Measurements from ENCODE around the gene LPIN2. TPM values are rescaled to one million over a fixed set of nuclear protein-coding genes. Genes with fewer than 3 reads are reported as not detected.
A peak's percentile ranks its signal among the peaks of the same experiment; 100 is the strongest.

LPIN2 gene
- total RNA-seq, 2 donors from 2014 or later: 101 to 106 TPM

DNA sequence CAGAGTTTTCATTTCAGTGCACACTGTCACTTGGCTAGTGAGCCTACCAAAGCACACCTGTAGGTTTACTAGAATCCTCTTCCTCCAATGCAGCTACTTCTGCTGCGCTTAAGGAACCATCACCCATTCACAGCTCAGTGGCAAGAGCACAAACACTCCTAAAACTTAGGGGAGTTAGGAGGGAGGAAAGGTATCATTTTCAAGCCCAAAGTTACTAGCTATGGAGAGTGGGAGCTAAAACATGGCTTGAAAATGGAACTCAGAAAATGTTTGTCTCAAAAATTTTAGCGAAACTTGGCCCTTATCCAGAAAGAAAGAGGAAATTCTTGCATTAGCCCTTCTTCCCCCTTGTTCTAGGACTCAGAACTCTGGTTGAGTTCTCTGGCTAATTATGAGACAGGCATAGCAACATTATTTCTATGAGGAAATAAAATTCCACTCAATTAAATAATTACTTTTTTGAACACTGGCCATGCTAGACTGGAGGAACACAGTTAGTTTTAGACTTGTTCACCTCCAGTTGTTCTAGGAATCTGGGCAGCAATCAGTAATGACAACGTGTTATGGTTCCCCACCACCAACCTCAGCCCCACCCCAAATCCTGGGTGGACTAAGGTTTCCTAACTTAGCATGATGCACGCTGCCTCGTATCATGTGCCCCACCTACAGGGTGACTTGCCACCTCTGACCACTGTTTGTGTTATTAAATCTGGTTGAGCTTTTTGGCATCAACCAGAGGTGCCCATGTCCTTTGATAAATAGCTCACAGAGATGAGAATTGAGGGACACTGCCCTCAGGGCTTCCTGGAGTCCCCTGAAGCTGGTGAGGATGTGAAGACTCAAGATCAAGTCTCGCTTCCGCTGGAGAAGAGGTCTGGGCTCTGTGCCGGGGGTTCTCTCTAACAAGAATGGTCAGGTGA lies 32.8 kb downstream of the LPIN2 start:
- H3K4me3 Mint-ChIP-seq: peak overlapping the region; percentile 76 to 90
- H3K4me1 Mint-ChIP-seq (ENCODE audit: low read depth): peaks cover 85% of the 10 kb centered on the region
- H3K27ac Mint-ChIP-seq: peak overlapping the region; percentile 89
- no peaks in the 10 kb centered on the region for H3K27me3 Mint-ChIP-seq (ENCODE audit: low read depth)
- H3K9me3 Mint-ChIP-seq: no peaks in the 10 kb centered on the region
- DNase-seq (peak in 1 of 2 donors; percentile 44), ATAC-seq (replicated peaks in 1 of 2) (peak; percentile 20 to 28)
- H3K36me3 Mint-ChIP-seq (ENCODE audit: insufficient read depth in 2 of 2): peaks cover 9 to 17% of the 10 kb centered on the region in 2 donors

- no peaks in the 10 kb centered on the region for H3K27me3 Mint-ChIP-seq (ENCODE audit: low read depth)
- no peaks in the 10 kb centered on the region for H3K9me3 Mint-ChIP-seq
- peak overlapping the region; percentile 76 to 90 for H3K4me3 Mint-ChIP-seq
- DNase-seq (no peak), ATAC-seq (replicated peaks in 1 of 2) (no peak)
- H3K36me3 Mint-ChIP-seq (ENCODE audit: insufficient read depth in 2 of 2): peaks cover 9 to 17% of the 10 kb centered on the region in 2 donors
- peaks cover 85% of the 10 kb centered on the region for H3K4me1 Mint-ChIP-seq (ENCODE audit: low read depth)
- H3K27ac Mint-ChIP-seq: peak overlapping the region; percentile 89
Measured at GRCh38 chr18:2979129-2979528, 33.8 kb downstream of the LPIN2 start.

- Mint-ChIP-seq H3K4me3 (peak overlapping the region; percentile 76 to 90), H3K27me3 (ENCODE audit: low read depth) (no peaks in the 10 kb centered on the region), H3K36me3 (ENCODE audit: insufficient read depth in 2 of 2) (peaks cover 9 to 17% of the 10 kb centered on the region in 2 donors), H3K27ac (peak overlapping the region; percentile 89), H3K9me3 (no peaks in the 10 kb centered on the region), H3K4me1 (ENCODE audit: low read depth) (peaks cover 85% of the 10 kb centered on the region)
- ATAC-seq (replicated peaks in 1 of 2): peak; percentile 29 to 33
- no peak for DNase-seq
Measured at GRCh38 chr18:2978661-2979106, 34.3 kb downstream of the LPIN2 start.

- Mint-ChIP-seq H3K9me3 (no peaks in the 10 kb centered on the region), H3K36me3 (ENCODE audit: insufficient read depth in 2 of 2) (peaks cover 9 to 17% of the 10 kb centered on the region in 2 donors), H3K27me3 (ENCODE audit: low read depth) (no peaks in the 10 kb centered on the region), H3K4me1 (ENCODE audit: low read depth) (peaks cover 85% of the 10 kb centered on the region), H3K4me3 (peak overlapping the region; percentile 76 to 90), H3K27ac (peak overlapping the region; percentile 89)
- DNase-seq (no peak), ATAC-seq (replicated peaks in 1 of 2) (peak; percentile 30 to 37)
Measured at GRCh38 chr18:2978208-2978607, 34.7 kb downstream of the LPIN2 start.

GRCh38 chr18:2976218-2977132 lies 36.5 kb downstream of the LPIN2 start:
- DNase-seq (no peak), ATAC-seq (replicated peaks in 1 of 2) (no peak)
- no peaks in the 10 kb centered on the region for H3K27me3 Mint-ChIP-seq (ENCODE audit: low read depth)
- H3K27ac Mint-ChIP-seq: peak overlapping the region; percentile 98
- no peaks in the 10 kb centered on the region for H3K9me3 Mint-ChIP-seq
- peak overlapping the region; percentile 88 to 90 for H3K4me3 Mint-ChIP-seq
- peaks cover 93% of the 10 kb centered on the region for H3K4me1 Mint-ChIP-seq (ENCODE audit: low read depth)
- peaks cover 8 to 14% of the 10 kb centered on the region in 2 donors for H3K36me3 Mint-ChIP-seq (ENCODE audit: insufficient read depth in 2 of 2)

DNA sequence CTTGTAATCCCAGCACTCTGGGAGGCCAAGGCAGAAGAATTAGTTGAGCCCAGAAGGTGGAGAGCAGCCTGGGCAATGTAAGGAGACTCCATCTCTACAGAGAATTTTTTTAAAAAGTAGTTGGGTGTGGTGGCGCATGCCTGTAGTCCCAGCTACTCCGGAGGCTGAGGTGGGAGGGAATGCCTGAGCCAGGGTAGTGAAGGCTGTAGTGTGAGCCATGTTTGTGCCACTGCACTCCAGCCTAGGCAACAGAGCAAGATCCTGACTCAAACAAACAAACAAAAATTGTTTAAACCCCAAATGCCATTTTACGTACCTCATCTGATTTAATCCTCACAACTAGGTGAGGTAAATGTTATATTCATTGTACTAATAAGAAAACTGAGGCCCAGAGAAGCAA lies 38.2 kb downstream of the LPIN2 start:
- Mint-ChIP-seq H3K36me3 (ENCODE audit: insufficient read depth in 2 of 2) (peaks cover 13 to 14% of the 10 kb centered on the region in 2 donors), H3K4me3 (peak overlapping the region; percentile 33 to 46), H3K4me1 (ENCODE audit: low read depth) (peaks cover 99% of the 10 kb centered on the region), H3K27me3 (ENCODE audit: low read depth) (no peaks in the 10 kb centered on the region), H3K27ac (peak overlapping the region; percentile 77), H3K9me3 (no peaks in the 10 kb centered on the region)
- ATAC-seq (replicated peaks in 1 of 2) (no peak), DNase-seq (no peak)

- Mint-ChIP-seq H3K27ac (peak overlapping the region; percentile 97), H3K36me3 (ENCODE audit: insufficient read depth in 2 of 2) (peaks cover 11 to 12% of the 10 kb centered on the region in 2 donors), H3K9me3 (no peaks in the 10 kb centered on the region), H3K4me3 (peak overlapping the region; percentile 85 to 92), H3K4me1 (ENCODE audit: low read depth) (peaks cover 99% of the 10 kb centered on the region), H3K27me3 (ENCODE audit: low read depth) (no peaks in the 10 kb centered on the region)
- ATAC-seq (replicated peaks in 1 of 2) (peak; percentile 80 to 81), DNase-seq (peak; percentile 78 to 81)
Measured at GRCh38 chr18:2971741-2972552, 41.0 kb downstream of the LPIN2 start.

GRCh38 chr18:2970772-2971659 lies 41.9 kb downstream of the LPIN2 start:
- peak overlapping the region; percentile 97 for H3K27ac Mint-ChIP-seq
- peak in 1 of 2 donors; percentile 49 for DNase-seq
- no peaks in the 10 kb centered on the region for H3K27me3 Mint-ChIP-seq (ENCODE audit: low read depth)
- H3K36me3 Mint-ChIP-seq (ENCODE audit: insufficient read depth in 2 of 2): peaks cover 9 to 11% of the 10 kb centered on the region in 2 donors
- H3K4me3 Mint-ChIP-seq: peak overlapping the region; percentile 85 to 92
- peak; percentile 35 to 49 for ATAC-seq (replicated peaks in 1 of 2)
- no peaks in the 10 kb centered on the region for H3K9me3 Mint-ChIP-seq
- H3K4me1 Mint-ChIP-seq (ENCODE audit: low read depth): peaks cover 99% of the 10 kb centered on the region

GRCh38 chr18:2970344-2970743 lies 42.6 kb downstream of the LPIN2 start:
- H3K4me3 Mint-ChIP-seq: peak overlapping the region; percentile 85 to 92
- H3K36me3 Mint-ChIP-seq (ENCODE audit: insufficient read depth in 2 of 2): peaks cover 5 to 11% of the 10 kb centered on the region in 2 donors
- no peaks in the 10 kb centered on the region for H3K9me3 Mint-ChIP-seq
- DNase-seq (no peak), ATAC-seq (replicated peaks in 1 of 2) (no peak)
- no peaks in the 10 kb centered on the region for H3K27me3 Mint-ChIP-seq (ENCODE audit: low read depth)
- H3K4me1 Mint-ChIP-seq (ENCODE audit: low read depth): peaks cover 99% of the 10 kb centered on the region
- H3K27ac Mint-ChIP-seq: peak overlapping the region; percentile 100

GRCh38 chr18:2969695-2970094 lies 43.2 kb downstream of the LPIN2 start:
- Mint-ChIP-seq H3K9me3 (no peaks in the 10 kb centered on the region), H3K4me1 (ENCODE audit: low read depth) (peaks cover 100% of the 10 kb centered on the region), H3K27ac (peak overlapping the region; percentile 100), H3K36me3 (ENCODE audit: insufficient read depth in 2 of 2) (peaks cover 10 to 11% of the 10 kb centered on the region in 2 donors), H3K27me3 (ENCODE audit: low read depth) (no peaks in the 10 kb centered on the region), H3K4me3 (peak overlapping the region; percentile 85 to 92)
- ATAC-seq (replicated peaks in 1 of 2) (no peak), DNase-seq (no peak)

GRCh38 chr18:2968606-2969005 lies 44.3 kb downstream of the LPIN2 start:
- DNase-seq: no peak
- no peaks in the 10 kb centered on the region for H3K27me3 Mint-ChIP-seq (ENCODE audit: low read depth)
- peaks cover 11 to 13% of the 10 kb centered on the region in 2 donors for H3K36me3 Mint-ChIP-seq (ENCODE audit: insufficient read depth in 2 of 2)
- peak overlapping the region; percentile 100 for H3K27ac Mint-ChIP-seq
- H3K4me3 Mint-ChIP-seq: peak overlapping the region; percentile 85 to 92
- peak; percentile 14 to 17 for ATAC-seq (replicated peaks in 1 of 2)
- no peaks in the 10 kb centered on the region for H3K9me3 Mint-ChIP-seq
- peaks cover 100% of the 10 kb centered on the region for H3K4me1 Mint-ChIP-seq (ENCODE audit: low read depth)

All from activated T-cell treated with anti-CD3 and anti-CD28 coated beads, Interleukin-2, amount 50 U/mL, for 72 hours (primary cell).